ENCODE results near the gene IL6ST.
"Not testable (repeated sequence)": the region's sequence is repeated elsewhere in the genome, so short reads cannot be mapped to it uniquely, and the experiment has no call there.

The IL6ST gene

GRCh38 chr5:55994495-55994997, at the start of gene IL6ST:
TSS of gene IL6ST (minus strand) at chr5:55994963. CDS start at chr5:55976278, 18,685 bp downstream.
- DNase-seq: no peak

GRCh38 chr5:56039985-56040384, 45.2 kb upstream of the IL6ST start:
- no peak for DNase-seq

DNA sequence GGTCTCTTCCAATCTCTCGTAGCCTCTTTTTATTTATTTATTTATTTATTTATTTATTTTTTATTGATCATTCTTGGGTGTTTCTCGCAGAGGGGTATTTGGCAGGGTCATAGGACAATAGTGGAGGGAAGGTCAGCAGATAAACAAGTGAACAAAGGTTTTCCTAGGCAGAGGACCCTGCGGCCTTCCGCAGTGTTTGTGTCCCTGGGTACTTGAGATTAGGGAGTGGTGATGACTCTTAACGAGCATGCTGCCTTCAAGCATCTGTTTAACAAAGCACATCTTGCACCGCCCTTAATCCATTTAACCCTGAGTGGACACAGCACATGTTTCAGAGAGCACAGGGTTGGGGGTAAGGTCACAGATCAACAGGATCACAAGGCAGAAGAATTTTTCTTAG, 43.4 kb upstream of the IL6ST start:
- not testable (repeated sequence) for DNase-seq

- DNase-seq: no peak
These were observed 42.8 kb upstream of the IL6ST start for GRCh38 chr5:56037531-56038010.

- DNase-seq: not testable (repeated sequence)
These were observed 40.6 kb upstream of the IL6ST start for GRCh38 chr5:56035394-56035793.

DNA sequence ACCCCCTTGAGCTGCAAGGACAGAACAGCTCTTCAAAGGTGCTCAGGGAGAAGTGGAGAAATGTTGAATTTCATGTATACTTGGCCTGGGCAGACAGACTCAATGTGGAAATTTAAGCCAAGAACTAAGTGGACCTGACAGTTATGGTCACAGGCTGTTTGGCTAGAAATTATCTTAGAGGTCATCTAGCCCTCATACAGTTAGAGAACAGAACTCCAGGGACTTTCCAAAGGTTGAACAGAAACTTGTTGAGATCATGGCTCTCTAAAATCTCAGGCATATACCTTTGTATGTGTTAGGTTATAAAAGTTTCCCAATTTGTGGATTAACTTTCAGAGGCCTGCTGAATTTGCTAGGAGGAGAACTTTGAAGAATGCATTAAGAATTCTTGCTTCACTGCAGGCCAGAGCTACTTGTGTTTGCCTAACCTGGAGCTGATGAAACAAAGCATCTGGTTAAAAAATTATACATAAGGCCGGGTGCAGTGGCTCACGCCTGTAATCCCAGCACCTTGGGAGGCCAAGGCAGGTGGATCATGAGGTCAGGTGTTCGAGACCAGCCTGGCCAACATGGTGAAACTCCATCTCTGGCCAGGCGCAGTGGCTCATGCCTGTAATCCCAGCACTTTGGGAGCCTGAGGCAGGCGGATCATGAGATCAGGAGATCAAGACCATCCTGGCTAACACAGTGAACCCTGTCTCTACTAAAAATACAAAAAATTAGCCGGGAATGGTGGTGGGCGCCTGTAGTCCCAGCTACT, 35.3 kb upstream of the IL6ST start:
- not testable (repeated sequence) for DNase-seq

DNA sequence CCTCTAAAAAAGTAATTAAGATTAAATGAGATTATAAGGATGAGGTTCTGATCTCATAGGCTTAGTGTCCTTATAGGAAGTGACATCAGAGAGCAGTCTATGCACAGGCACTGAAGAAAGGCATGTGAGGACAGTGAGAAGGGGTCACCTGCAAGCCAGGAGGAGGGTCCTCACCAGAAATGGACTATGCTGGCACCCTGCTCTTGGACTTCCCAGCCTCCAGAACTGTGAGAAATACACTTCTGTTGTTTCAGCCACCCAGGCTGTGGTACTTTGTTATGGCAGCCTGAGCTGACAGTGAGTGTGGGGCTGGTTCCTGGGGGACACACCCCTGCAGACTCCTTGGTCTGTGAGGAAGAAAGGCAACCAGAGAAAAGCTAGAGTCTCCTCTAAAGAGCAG, 34.7 kb upstream of the IL6ST start:
- DNase-seq: no peak

- no peak for DNase-seq
These were observed 33.9 kb upstream of the IL6ST start for GRCh38 chr5:56028708-56029107.

DNA sequence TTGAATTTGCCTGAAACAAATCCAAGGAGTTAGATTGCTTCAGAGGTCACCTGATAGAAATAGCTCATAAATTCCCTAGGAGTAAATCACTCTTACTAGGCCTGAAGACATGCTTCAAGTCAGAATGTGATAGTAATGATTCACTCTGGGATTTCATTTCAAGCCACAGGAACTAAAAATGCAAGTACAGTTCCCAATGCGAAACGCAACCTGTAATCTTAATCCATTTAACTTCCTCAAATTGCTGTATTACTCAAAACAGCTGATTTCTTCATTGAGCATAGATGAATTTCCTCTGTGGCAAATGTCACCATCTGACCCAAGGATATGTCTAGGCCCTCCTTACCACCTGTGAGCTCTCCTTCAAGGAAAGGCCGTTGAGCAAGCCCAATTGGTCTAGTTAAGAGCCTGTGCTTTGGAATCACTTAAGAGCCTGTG, 32.1 kb upstream of the IL6ST start:
- DNase-seq: peak; percentile 80

GRCh38 chr5:56025151-56025885, 30.6 kb upstream of the IL6ST start:
- no peak for DNase-seq

DNA sequence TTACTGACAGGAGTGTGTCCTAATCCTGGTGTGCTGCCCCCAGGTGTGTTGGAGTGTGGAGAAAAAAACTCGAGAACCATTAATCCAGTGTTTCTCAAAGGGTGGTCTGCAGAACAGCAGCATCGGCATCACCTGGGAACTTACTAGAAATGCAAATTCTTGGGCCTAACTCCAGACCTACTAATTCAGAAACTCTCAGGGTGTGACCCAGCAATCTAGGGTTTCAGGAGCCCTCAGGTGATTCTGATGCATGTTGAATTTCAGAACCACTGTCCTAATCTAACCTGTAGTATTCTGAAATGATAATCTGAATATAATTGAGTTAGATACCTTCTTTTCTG, 30.0 kb upstream of the IL6ST start:
- DNase-seq: no peak

DNA sequence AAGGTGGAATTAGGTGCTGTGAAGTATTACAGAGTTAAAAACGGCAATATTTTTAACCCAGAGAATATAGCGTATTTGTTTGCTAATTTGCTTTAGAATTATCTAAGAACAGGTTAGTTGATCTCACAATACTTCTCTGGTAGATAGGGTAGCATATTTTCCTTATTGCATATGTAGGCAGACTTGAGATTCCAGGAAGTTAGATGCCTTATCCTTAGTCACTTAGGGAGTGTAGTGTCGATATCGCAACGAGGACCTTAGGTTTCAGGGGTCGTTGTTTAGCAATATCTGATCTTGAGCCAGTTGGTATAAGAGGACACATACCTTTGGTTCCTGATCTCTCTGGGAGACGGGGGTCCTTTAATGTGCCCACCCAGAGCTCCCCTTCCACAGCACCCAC, 28.5 kb upstream of the IL6ST start:
- no peak for DNase-seq

DNA sequence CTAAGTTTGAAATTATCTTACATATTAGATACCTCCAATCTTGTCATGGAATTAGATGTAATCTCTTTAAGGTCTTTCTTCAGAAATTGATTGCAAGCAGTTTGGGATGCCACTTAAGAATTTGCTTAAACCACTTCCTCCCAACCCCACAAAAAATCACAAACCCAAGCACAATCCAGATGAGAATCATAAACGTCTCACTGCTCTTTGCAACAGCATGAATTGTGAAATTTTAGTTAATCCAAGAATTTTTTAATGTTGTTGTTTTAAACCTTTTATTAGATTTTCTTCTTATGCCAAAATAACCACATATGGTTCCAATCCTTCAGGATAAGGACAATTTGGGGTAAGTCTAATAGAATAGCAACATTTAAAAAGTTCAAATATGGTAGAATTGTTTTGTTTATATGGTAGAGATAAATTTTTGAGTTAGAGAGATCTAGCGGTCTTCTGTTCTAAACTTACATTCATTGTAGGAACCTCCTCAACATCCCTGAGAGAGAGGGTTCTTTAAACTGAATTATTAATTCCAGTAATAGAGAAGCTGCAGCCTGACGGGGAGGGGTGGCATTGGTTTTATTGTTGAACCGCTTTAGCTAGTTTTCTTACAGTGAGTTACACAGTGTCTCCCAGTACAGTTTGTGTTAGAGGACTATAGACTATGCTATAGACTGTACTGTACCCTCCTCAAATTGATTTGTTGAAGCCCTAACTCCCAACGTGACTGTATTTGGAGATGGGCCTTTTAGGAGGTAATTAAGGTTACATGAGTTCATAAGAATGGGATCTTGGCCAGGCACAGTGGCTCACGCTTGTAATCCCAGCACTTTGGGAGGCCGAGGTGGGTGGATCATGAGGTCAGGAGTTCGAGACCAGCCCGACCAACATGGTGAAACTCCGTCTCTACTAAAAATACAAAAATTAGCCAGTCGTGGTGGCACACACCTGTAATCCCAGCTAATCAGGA, 24.8 kb upstream of the IL6ST start:
- DNase-seq: peak; percentile 19

DNA sequence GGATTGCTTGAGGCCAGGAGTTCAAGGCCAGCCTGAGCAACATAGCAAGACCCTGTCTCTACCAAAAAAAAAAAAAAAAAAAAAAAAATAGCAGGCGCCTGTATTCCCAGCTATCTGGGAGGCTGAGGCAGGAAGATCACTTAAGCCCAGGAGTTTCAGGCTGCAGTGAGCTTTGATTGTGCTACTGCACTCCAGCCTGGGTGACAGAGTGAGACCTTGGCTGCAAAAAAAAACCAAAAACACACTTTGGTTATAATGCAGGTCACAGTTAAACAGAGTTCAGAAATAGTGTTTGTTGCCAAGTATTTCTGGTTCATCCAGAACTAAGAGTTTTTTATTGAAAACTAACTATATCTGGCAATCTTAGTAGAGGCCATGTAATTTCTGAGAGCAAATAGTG, 24.1 kb upstream of the IL6ST start:
- no peak for DNase-seq

GRCh38 chr5:56014701-56015100, 19.9 kb upstream of the IL6ST start:
- not testable (repeated sequence) for DNase-seq

- DNase-seq: not testable (repeated sequence)
These were observed 19.2 kb upstream of the IL6ST start for GRCh38 chr5:56013939-56014338.

- DNase-seq: peak; percentile 76
These were observed 17.7 kb upstream of the IL6ST start for GRCh38 chr5:56012281-56012963.

DNA sequence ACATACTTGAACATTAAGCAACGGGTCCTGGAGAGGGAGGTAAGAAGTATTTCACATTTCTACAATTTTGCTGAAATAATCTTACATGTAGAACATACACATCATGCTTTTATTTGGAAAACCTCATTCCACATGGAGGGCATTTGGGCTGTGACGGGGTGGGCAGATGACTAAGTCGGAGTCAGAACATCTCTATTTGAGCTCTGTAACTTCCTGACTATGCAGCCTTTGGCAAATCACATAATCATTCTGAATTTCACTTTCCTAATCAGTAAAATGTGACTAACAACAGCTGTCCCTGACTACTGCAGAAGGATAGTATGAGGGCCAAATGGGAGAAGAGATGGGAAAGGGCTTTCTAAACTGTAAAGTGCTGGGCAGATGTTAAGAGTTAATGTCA, 17.1 kb upstream of the IL6ST start:
- peak; percentile 61 for DNase-seq

DNA sequence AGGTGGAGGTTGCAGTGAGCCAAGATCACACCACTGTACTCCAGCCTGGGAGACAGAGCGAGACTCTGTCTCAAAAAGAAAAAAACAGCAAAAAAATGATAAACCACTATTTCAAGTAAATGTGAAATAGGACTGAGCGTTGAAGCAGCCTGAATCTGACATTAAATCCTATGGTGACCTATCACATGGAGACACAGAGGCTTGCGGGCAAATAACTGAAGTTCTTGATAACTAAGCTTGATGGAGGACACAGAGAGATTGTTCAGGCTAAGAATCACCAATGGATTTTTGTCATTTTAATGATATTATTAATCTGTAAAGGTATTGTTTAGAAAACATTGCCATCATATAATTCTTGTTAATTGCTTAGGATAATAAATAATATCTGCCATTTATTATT, 15.7 kb upstream of the IL6ST start:
- DNase-seq: no peak

- DNase-seq: no peak
These were observed 11.8 kb upstream of the IL6ST start for GRCh38 chr5:56006600-56006999.

GRCh38 chr5:56006094-56006493, 11.3 kb upstream of the IL6ST start:
- DNase-seq: no peak

DNA sequence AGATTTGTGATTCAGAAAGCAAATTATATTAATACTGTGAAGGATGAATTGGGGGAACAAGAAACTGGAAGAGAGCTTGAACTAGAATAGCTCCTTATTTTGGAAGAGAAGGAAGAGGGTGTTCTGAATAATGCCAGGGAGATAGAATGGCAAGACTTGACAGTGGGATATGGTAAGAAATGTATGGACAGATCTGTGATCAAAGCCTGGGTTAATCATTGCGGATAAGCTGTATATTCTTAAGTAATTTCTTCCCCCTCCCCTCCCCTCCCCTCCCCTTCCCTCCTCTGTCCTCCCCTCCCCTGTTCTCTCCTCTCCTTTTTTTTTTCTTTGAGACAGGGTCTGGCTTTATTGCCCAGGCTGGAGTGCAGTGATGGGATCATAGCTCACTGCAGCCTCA, 10.1 kb upstream of the IL6ST start:
- no peak for DNase-seq
